Skeletal muscle satellite cell (primary cell): ENCODE measurements around the gene KCNQ1.

Experiments
- H3K27me3 ChIP-seq: 2 replicates; pipeline ENCODE4 v1.7.0; 2013; ENCODE audit warnings: low read length; ENCODE audit not compliant: control insufficient read depth, insufficient read depth
- H3K36me3 ChIP-seq: 2 replicates; pipeline ENCODE4 v1.7.0; 2013; ENCODE audit warnings: mild to moderate bottlenecking, control low read depth, low read length; ENCODE audit not compliant: insufficient read depth
- H3K4me1 ChIP-seq: 2 replicates; pipeline ENCODE4 v1.7.0; 2013; ENCODE audit warnings: low read length; ENCODE audit not compliant: control insufficient read depth, insufficient read depth
- H3K4me2 ChIP-seq: 2 replicates; pipeline ENCODE4 v1.7.0; 2013; ENCODE audit warnings: mild to moderate bottlenecking, low read length
- H3K4me3 ChIP-seq: 2 replicates; pipeline ENCODE4 v1.7.0; 2013; ENCODE audit warnings: low read length
- H3K9ac ChIP-seq: 2 replicates; pipeline ENCODE4 v1.7.0; 2013; ENCODE audit warnings: mild to moderate bottlenecking, low read depth, low read length, moderate library complexity
- H3K9me3 ChIP-seq: replicated peaks from 2 replicates; pipeline ENCODE4 v1.7.0; 2013; ENCODE audit warnings: mild to moderate bottlenecking, control low read depth, low read length

KCNQ1 gene

GRCh38 chr11:2653930-2654739 is 209.3 kb downstream of the KCNQ1 start:
- no peak overlapping the region for H3K4me2 ChIP-seq
- H3K4me1 ChIP-seq = peaks cover 11% of the 10 kb centered on the region
- no peaks in the 10 kb centered on the region for H3K27me3 ChIP-seq
- H3K36me3 ChIP-seq = no peaks in the 10 kb centered on the region
- no peak overlapping the region for H3K4me3 ChIP-seq
- H3K9me3 ChIP-seq = peaks cover 41% of the 10 kb centered on the region
- no peak overlapping the region for H3K9ac ChIP-seq

DNA sequence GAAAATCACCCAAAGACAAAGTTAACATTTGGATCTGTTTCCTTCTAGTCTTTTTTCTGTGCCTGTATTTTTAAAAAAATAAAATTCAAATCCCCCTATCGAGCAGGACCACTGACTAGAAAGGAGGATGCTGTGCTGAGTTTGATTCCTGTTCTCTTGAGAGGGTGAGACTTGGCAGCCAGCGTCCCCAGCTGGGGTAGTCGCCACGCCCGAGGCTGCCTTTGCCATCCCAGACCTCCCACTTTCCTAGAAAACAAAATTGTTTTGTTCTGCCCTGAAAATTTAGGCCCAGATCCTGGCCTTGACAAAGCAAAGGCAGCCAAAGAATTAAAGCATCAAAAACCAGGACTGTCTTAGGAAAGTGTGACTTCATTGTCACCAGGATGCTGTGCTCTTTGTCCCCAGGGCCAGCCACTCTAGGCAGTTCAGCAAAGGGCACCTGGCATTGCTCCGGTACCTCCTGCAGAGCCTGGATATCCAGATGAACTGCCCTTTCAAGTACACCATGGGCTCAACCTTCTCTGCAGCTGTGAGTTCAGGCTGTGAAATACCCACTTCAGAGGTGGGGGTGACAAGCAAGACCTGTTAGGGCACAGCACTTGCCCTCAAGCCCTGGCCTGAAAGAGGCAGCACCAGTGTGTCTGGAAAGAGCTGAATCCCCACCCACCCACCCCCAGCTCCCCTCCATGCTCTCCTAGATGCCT is 210.4 kb downstream of the KCNQ1 start:
- Histone ChIP-seq H3K4me2 (no peak overlapping the region), H3K9ac (no peak overlapping the region), H3K4me1 (peaks cover 11% of the 10 kb centered on the region), H3K4me3 (no peak overlapping the region), H3K27me3 (no peaks in the 10 kb centered on the region), H3K36me3 (no peaks in the 10 kb centered on the region), H3K9me3 (peaks cover 42% of the 10 kb centered on the region)

DNA sequence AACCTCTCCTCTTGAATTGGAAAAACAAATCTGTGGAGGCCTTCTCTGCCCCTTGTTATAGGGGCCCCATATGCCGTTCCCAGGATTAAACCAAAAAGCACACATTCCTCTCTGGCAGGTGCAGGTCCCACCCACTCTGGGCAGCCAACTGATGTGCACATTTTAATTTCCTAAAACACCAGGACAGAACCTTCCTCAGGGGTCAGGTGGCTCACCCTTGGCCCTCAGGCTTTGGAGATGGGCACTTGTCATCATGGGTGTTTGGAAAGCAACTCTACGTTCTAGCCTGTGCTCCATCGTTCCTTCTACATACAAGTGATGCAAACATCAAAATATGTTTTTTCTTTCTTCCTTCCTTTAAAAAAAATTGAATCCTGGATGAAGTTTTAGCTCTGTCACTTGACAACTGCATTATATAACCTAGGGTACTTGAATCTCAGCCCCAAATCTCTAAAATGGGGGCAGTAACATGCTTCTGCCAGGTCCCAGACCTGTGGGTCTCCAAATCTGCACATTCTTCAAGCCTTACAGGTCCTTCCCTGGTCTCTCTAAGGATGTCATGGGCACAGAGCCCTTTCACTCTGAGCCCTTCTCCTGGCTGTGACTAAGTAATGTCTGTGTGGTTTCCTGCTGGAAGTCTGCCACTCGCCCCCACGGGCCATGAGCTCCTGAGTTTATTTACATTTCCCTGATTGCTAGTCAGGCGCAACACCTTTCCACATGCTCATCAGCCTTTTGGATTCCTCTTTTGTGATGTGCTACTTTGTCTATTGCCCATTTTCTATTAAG is 211.2 kb downstream of the KCNQ1 start:
- Histone ChIP-seq H3K36me3 (no peaks in the 10 kb centered on the region), H3K4me1 (peaks cover 11% of the 10 kb centered on the region)

GRCh38 chr11:2656859-2657258 is 212.1 kb downstream of the KCNQ1 start:
- Histone ChIP-seq H3K9me3 (peaks cover 37% of the 10 kb centered on the region), H3K9ac (no peak overlapping the region), H3K36me3 (no peaks in the 10 kb centered on the region), H3K4me3 (no peak overlapping the region), H3K27me3 (no peaks in the 10 kb centered on the region), H3K4me1 (peaks cover 11% of the 10 kb centered on the region), H3K4me2 (no peak overlapping the region)

More for the DNA sequence above, 211.2 kb downstream of the KCNQ1 start:
- peaks cover 42% of the 10 kb centered on the region for H3K9me3 ChIP-seq
- H3K4me2 ChIP-seq = no peak overlapping the region
- no peaks in the 10 kb centered on the region for H3K27me3 ChIP-seq
- no peak overlapping the region for H3K9ac ChIP-seq
- H3K4me3 ChIP-seq = no peak overlapping the region

DNA sequence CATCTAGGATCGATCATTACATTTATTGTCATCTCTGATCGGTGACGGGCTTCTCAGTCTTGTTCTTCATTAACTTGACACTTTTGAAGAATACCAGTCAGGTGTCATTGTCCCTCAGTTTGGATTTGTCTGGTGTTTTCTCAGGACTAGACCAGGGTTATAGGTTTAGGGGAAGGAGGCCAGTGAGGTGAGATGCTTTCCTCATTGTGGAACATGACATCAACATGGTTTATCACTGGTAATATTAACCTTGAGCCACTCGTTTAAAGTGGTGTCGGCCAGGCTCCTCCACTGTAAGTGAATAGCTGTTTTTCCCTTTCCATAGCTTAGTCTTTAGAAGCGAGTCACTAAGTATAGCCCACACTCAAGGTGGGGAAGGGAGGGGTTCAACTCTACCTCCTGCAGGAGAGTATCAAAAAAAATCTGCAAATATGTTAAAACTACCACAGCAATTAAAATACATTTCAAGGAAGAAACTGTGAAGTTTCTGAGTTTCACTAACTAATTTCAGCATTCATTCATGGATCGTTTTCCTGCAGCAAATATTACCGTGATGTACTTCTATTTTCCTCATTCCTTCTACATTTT is 213.0 kb downstream of the KCNQ1 start:
- no peaks in the 10 kb centered on the region for H3K27me3 ChIP-seq
- H3K9me3 ChIP-seq = peaks cover 37% of the 10 kb centered on the region
- H3K4me3 ChIP-seq = no peak overlapping the region
- H3K36me3 ChIP-seq = no peaks in the 10 kb centered on the region
- H3K4me2 ChIP-seq = no peak overlapping the region
- H3K9ac ChIP-seq = no peak overlapping the region
- peaks cover 11% of the 10 kb centered on the region for H3K4me1 ChIP-seq

DNA sequence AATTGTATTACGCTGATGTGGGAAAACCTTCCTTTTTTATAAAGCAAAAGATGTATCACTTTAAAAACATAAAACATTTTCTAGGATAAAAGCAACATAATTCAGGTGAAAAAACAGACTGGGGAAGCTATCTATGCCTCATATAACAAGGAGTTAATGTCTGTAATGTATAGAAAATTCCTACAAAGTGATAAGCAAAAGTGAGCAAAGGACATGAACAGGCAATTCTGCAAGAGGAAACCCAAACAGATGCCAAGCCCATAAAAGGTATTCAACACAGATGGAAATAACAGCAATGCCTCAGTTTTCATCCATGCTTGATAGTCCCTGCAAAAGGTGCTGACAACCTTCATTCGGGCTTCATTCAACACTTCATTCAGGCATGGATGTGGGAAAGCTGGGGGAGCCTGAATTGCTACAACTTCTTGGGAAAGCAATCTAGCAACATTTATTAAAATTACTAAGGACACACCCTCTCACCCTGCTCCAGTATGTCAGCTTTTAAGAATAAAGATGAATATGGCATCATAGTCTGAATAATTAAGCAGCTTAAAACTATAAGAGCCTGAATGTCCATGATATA is 215.6 kb downstream of the KCNQ1 start:
- no peaks in the 10 kb centered on the region for H3K36me3 ChIP-seq
- peaks cover 29% of the 10 kb centered on the region for H3K9me3 ChIP-seq
- H3K27me3 ChIP-seq = no peaks in the 10 kb centered on the region
- peaks cover 7% of the 10 kb centered on the region for H3K4me1 ChIP-seq
- H3K4me3 ChIP-seq = no peak overlapping the region
- no peak overlapping the region for H3K4me2 ChIP-seq
- H3K9ac ChIP-seq = no peak overlapping the region

DNA sequence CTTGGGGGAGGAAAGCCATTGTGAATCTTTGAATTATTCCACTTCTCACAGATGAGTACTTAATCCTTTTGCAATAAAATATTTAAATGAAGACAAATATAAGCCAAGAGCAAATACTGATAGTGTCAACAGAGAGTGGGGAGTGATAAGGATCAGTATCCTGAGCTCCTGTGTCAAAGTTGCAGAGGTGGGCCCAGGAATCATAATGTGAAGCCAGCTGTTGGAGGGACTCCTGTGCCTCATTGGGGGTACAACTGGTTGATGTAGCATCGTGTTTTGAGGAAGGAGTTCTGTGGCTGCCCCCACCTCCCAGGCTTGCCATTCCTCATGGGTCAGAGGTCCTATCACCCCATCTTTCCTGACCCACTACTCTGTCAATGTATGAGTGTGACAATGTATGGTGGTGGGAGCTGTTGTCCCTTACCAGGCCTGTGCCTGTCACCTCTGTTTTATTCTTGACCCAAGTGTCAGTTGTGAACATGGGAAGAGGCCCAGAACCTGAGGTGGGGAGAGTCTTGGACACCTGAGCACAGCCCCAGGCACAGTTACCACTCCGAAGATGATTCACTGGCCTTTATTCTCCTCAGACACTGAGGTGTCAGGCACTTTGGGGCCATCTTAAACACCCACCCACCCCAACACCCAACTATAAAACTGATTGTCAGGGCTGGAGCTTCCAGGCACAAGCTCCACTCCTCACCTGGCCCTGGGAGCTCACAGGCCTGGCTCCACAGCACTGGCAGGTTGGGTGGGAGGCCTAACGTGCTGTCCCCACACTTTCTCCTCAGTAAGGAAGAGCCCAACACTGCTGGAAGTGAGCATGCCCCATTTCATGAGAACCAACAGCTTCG is 216.6 kb downstream of the KCNQ1 start:
- Histone ChIP-seq H3K27me3 (no peaks in the 10 kb centered on the region), H3K4me1 (peaks cover 1% of the 10 kb centered on the region), H3K4me2 (no peak overlapping the region), H3K4me3 (no peak overlapping the region), H3K9me3 (peaks cover 27% of the 10 kb centered on the region), H3K36me3 (peaks cover 3% of the 10 kb centered on the region), H3K9ac (no peak overlapping the region)

DNA sequence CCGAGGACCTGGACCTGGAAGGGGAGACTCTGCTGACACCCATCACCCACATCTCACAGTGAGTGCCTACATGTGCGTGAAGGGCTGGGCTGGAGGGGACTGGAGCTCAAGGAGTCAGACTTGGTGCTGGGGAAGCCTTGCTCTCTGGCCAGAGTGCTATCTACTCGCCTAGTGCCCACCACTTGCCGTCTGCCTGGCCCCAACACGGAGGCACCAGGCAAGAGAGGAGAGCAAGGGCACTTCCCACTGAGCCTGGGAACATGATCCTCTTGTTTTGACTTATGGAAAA is 217.2 kb downstream of the KCNQ1 start:
- H3K4me3 ChIP-seq = no peak overlapping the region
- H3K27me3 ChIP-seq = no peaks in the 10 kb centered on the region
- H3K36me3 ChIP-seq = peaks cover 3% of the 10 kb centered on the region
- no peak overlapping the region for H3K4me2 ChIP-seq
- H3K9me3 ChIP-seq = peaks cover 21% of the 10 kb centered on the region
- no peak overlapping the region for H3K9ac ChIP-seq
- no peaks in the 10 kb centered on the region for H3K4me1 ChIP-seq

GRCh38 chr11:2662430-2663299 is 217.9 kb downstream of the KCNQ1 start:
- Histone ChIP-seq H3K27me3 (no peaks in the 10 kb centered on the region), H3K36me3 (peaks cover 3% of the 10 kb centered on the region), H3K4me1 (no peaks in the 10 kb centered on the region), H3K9ac (no peak overlapping the region), H3K4me2 (no peak overlapping the region), H3K9me3 (peaks cover 21% of the 10 kb centered on the region), H3K4me3 (no peak overlapping the region)

DNA sequence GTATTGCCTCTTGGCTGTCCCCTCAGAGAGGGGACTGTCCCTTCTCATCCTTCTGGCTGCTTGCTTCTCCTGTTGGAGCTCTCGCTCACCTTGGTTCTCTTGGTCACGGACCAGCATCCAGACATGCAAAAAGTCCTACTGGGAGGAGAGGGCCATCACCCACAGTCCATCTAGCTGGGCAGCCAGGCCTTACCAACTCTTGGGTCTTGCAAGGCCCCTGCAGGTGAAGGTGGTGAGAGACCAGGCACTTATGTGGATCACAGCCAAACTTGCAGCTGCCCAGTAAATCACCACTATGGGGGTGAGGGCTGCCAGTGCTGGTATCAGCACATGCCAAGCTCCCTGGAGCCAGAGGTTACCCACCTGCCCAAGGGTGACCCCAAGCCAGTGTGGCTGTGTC is 218.7 kb downstream of the KCNQ1 start:
- no peak overlapping the region for H3K4me3 ChIP-seq
- H3K4me1 ChIP-seq = no peaks in the 10 kb centered on the region
- no peaks in the 10 kb centered on the region for H3K27me3 ChIP-seq
- no peak overlapping the region for H3K4me2 ChIP-seq
- peaks cover 3% of the 10 kb centered on the region for H3K36me3 ChIP-seq
- peaks cover 20% of the 10 kb centered on the region for H3K9me3 ChIP-seq
- no peak overlapping the region for H3K9ac ChIP-seq
